ENCODE measurements around the gene COMMD9. TPM values are rescaled to one million over a fixed set of nuclear protein-coding genes. Genes with fewer than 3 reads are reported as not detected.
A peak's percentile ranks its signal among the peaks of the same experiment; 100 is the strongest.

Gene COMMD9
- total and polyA plus RNA-seq, 8 donors = 16.5 to 47.6 (median 29.1) TPM

GRCh38 chr11:36224209-36224882, 64.9 kb downstream of the COMMD9 start:
- TF ChIP-seq, protein P1, sequence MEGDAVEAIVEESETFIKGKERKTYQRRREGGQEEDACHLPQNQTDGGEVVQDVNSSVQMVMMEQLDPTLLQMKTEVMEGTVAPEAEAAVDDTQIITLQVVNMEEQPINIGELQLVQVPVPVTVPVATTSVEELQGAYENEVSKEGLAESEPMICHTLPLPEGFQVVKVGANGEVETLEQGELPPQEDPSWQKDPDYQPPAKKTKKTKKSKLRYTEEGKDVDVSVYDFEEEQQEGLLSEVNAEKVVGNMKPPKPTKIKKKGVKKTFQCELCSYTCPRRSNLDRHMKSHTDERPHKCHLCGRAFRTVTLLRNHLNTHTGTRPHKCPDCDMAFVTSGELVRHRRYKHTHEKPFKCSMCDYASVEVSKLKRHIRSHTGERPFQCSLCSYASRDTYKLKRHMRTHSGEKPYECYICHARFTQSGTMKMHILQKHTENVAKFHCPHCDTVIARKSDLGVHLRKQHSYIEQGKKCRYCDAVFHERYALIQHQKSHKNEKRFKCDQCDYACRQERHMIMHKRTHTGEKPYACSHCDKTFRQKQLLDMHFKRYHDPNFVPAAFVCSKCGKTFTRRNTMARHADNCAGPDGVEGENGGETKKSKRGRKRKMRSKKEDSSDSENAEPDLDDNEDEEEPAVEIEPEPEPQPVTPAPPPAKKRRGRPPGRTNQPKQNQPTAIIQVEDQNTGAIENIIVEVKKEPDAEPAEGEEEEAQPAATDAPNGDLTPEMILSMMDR (IDR thresholded peaks at IDR 0.05) = no peak
- intact Hi-C loops (cut with DNase I) = no loop called here
- DNase-seq (no peak), FAIRE-seq (no peak), ATAC-seq (no peak)
- H3K27me3 ChIP-seq = no peaks in the 10 kb centered on the region
- no peak overlapping the region for H3K27ac ChIP-seq
- no peak overlapping the region for H3K4me3 ChIP-seq
- no peaks in the 10 kb centered on the region for H3K4me1 ChIP-seq
- WGBS, 2 donors = 64 to 75% methylated on average over 5 of the region's 5 CpGs
- no peaks in the 10 kb centered on the region for H3K9me3 ChIP-seq
- no peaks in the 10 kb centered on the region for H3K36me3 ChIP-seq

DNA sequence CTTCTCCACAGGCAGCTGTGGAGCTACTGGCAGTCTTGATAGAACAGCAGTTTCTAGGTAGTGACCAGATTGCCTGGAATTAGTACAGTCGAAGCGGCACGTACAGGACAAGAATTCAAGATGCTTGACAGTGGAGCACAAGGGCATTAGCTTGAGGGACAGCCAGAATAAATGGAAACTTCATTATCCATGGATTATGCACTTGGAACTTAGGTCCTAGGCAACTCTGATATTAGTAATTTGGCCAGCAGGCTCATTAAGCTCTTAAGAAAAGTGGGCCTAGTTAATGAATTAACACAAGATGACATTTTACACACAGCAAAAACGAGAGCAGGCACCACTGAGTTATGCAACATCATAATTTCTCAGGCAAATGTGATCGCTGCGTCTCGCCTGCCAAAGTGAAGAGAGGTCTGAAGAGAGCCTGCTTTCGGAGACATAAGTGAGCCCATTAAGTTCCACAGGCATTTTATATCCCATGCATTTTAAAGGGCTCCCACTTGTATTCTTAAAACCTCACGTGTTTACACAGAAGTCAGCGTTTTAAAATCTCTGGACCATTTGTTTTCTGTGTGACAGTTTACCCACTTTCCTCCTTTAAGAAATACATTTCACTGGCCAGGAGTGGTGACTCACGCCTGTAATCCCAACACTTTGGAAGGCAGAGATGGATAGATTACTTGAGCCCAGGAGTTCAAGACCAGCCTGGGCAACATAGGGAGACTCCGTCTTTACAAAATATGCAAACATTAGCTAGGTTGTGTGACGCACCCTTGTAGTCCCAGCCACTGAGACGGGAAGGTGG, 66.2 kb downstream of the COMMD9 start:
- no peaks in the 10 kb centered on the region for H3K36me3 ChIP-seq
- TF ChIP-seq, protein P1 (IDR thresholded peaks at IDR 0.05) = no peak
- no peaks in the 10 kb centered on the region for H3K27me3 ChIP-seq
- ATAC-seq (peak in 3 of 4 donors; percentile 42 to 78 (median 76)), FAIRE-seq (no peak), DNase-seq (no peak)
- no peaks in the 10 kb centered on the region for H3K9me3 ChIP-seq
- H3K4me1 ChIP-seq = no peaks in the 10 kb centered on the region
- 52 to 57% methylated on average over 14 of the region's 14 CpGs for WGBS, 2 donors
- no peak overlapping the region for H3K27ac ChIP-seq
- no peak overlapping the region for H3K4me3 ChIP-seq
- intact Hi-C loops (cut with DNase I) = no loop called here

Other genes with a start within 250 kb of the COMMD9 start
- 1 to 10 TPM; 1.3 to 9.0 (median 2.7) TPM for gene PRR5L, start 6.9 kb upstream of the COMMD9 start, total RNA-seq
- 1 to 10 TPM; 1.6 to 2.3 TPM for gene PRR5L, start 6.9 kb upstream of the COMMD9 start, polyA plus RNA-seq
- 1 to 10 TPM; 5.0 to 9.5 (median 6.1) TPM for gene TRAF6, start 220.8 kb upstream of the COMMD9 start, total RNA-seq
- 1 to 10 TPM; 1.2 to 3.4 TPM for gene TRAF6, start 220.8 kb upstream of the COMMD9 start, polyA plus RNA-seq